Measurements from ENCODE around the gene GRK5.

DNA sequence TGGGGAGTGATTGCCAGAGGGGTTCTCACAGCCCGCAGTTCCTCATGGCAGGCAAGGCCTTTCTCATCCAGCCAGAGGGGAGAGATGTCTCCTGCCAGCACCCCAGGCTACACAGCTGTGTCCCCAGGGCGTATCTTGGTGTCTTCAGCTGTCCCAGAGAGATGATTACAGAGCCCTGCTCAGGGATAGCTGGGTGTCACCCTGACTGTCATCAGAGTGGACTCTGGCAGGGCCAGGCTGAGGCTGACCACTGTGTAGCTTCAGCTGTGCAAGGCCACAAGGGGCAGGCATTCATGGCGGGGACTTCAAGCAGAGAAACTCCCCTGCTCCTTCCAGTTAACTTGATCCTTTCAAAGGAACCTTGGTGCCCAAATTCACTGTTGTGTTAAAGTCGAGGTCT is 211.0 kb downstream of the GRK5 start:
- TF ChIP-seq CTCF (IDR thresholded peaks at IDR 0.05) (no peak), POLR2A (IDR thresholded peaks at IDR 0.05) (no peak)

Data from Peyer's patch (tissue), 4 donors.